GM20000 (cell line): ENCODE data around the gene MTF2.
"Not testable (repeated sequence)": the region's sequence is repeated elsewhere in the genome, so short reads cannot be mapped to it uniquely, and the experiment has no call there.

Source experiments
- DNase-seq: peaks from one replicate; pipeline ENCODE4 v3.0.0; 2012; ENCODE audit warnings: low spot score
- TF ChIP-seq, protein P1 (sequence below): IDR thresholded peaks from 2 replicates; pipeline ENCODE4 v1.5.1; 2012; ENCODE audit warnings: mild to moderate bottlenecking, control low read depth; ENCODE audit errors: extremely low read depth, missing control alignments

The MTF2 gene

DNA sequence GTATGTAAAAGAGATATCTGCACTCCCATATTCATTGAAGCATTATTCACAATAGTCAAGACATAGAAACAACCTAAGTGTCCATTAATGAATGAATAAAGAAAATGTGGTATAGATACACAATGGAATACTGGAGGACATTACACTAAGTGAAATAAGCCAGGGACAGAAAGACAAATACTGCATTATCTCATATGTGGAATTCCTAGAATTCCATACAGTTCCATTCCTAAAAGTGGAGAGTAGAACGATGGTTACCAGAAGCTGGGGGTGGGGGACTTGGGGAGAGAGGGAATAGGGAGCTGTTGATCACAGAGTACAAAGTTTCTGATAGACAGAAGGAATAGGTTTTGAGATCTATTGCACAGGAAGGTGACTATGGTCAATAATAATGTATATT is 93.7 kb downstream of the MTF2 start:
- TF ChIP-seq, protein P1, sequence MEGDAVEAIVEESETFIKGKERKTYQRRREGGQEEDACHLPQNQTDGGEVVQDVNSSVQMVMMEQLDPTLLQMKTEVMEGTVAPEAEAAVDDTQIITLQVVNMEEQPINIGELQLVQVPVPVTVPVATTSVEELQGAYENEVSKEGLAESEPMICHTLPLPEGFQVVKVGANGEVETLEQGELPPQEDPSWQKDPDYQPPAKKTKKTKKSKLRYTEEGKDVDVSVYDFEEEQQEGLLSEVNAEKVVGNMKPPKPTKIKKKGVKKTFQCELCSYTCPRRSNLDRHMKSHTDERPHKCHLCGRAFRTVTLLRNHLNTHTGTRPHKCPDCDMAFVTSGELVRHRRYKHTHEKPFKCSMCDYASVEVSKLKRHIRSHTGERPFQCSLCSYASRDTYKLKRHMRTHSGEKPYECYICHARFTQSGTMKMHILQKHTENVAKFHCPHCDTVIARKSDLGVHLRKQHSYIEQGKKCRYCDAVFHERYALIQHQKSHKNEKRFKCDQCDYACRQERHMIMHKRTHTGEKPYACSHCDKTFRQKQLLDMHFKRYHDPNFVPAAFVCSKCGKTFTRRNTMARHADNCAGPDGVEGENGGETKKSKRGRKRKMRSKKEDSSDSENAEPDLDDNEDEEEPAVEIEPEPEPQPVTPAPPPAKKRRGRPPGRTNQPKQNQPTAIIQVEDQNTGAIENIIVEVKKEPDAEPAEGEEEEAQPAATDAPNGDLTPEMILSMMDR, result no peak
- DNase-seq, result no peak

GRCh38 chr1:93174638-93175037 is 95.6 kb downstream of the MTF2 start:
- DNase-seq, result not testable (repeated sequence)

DNA sequence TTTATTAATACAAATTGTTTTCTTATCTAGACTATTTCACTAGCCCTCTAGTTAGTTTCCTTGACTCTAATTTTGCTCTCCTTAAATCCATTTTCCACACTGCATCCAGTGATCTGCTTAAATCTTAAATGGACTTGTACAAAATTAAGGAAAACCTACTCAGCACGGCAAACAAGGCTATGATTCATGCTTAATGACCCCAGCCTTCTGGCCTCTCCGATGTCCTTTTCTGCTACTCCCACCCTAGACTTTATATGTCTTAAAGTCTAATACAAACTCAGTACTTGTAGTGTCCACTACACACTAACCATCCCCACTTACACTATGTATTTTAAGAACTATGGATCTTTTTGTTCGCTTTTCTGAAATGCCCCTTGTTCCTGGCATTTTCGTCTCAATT is 98.9 kb downstream of the MTF2 start:
- TF ChIP-seq, protein P1, result no peak
- DNase-seq, result no peak

DNA sequence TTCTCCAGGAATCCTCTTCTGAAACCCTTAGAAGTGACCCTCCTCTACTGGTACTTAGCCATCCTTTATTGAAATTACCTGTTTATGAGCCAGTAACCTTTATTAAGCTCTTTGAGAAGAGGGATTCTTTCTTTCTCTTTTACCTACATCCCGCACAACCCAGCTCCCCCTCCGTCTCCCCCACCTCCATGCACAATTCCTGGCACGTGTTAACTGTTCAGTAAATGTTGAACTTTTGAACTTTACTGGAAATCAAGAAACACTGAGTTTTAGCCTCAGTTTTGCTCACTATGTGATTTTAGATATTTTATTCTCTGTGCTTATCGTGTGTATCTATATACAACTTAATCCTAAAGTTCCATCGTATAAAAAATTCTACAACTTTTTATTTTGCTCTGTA is 99.3 kb downstream of the MTF2 start:
- TF ChIP-seq, protein P1, result no peak
- no peak for DNase-seq

GRCh38 chr1:93179886-93180722 is 101.0 kb downstream of the MTF2 start, which contains the start of gene TMED5:
TMED5 (minus strand) TSS chr1:93180413; CDS start chr1:93180242, 171 bp downstream.
- TF ChIP-seq, protein P1, result no peak
- DNase-seq, result peak; percentile 92

DNA sequence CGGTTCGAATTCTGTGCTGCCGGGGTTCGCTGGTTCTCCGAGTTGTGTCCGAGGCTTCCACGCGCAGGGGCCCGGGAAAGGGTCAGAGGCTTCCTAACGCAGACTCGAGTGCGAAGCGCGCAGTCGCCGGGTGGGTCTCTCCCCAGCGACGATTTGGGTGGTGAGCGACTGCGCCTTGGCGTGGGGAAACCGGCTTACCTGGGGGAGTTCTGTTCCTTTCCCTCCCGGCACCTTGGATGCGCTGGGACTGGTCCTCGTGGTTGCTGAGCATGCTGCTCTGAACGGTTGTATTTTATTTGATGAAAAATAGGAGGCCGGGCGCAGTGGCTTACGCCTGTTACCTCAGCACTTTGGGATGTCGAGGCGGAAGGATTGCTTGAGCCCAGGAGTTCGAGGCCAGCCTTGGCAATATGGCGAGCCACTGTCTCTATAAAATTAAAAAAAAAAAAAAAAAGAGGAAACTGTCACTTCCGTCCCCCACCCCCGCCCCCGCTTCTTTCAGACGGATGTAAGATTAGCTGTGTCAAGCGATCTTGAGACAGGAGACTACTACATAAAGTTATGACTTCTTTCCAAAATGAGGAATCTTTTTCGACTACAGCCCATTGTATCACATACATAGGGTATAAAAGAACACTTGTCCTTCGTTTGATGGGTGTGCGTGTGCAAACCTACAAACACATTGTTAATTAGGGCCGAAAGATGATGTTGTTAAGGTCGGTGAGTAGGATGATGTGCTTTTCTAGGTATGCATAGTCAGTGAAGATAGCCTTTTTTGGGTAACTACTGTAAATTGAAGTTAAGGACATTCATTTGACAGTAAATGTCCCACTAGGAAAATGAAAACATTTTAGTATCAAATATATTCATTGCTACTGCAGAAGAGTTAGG is 101.9 kb downstream of the MTF2 start, which contains the start of gene CCDC18:
TSS of gene CCDC18 (plus strand) at position 2 of the 891 bp plus-strand sequence. CDS start 2,638 bp downstream, outside the sequence.
- DNase-seq, result peak; percentile 65
- TF ChIP-seq, protein P1, result no peak

DNA sequence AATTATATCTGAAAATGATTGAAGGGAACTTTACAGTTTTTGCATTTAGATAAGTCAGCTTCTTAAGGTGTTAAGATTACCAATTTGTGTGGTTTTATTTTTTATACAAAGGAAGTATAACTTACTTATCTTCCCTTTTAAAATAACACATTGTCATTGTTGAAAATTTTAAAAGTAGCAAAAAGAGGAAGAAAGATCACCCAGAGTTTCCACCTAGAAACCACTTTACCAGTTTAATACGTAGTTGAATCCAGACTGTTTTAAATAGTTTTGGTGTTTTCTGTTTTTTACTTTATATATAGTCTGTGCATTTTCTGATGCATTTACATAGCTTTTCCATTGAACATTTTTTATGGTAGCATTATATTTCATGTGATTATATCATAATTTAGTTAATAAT is 107.6 kb downstream of the MTF2 start:
- no peak for DNase-seq
- TF ChIP-seq, protein P1, result no peak
